BLaER1 treated with 17β-estradiol and CSF1 and Interleukin-3, amounts not matched to agents 10 nM and 100 nM (cell line): Measurements from ENCODE around the gene ARL8B.

Source experiments
- H3K27ac ChIP-seq, 11 experiments: shearing (Covaris generic); formaldehyde crosslinking; 2 replicates each; pipeline ENCODE4 v1.8.1; 2022
- H3K27me3 ChIP-seq, 11 experiments: shearing (Covaris generic); formaldehyde crosslinking; 2 replicates each; pipeline ENCODE4 v1.8.1; 2022
- H3K36me3 ChIP-seq, 11 experiments: shearing (Covaris generic); formaldehyde crosslinking; 2 replicates each; pipeline ENCODE4 v1.8.1; 2022
- H3K4me1 ChIP-seq, 10 experiments: shearing (Covaris generic); formaldehyde crosslinking; 2 replicates each; pipeline ENCODE4 v1.8.1; 2022
- H3K4me2 ChIP-seq, 11 experiments: shearing (Covaris generic); formaldehyde crosslinking; 2 replicates each; pipeline ENCODE4 v1.8.1; 2022
- H3K4me3 ChIP-seq, 10 experiments: shearing (Covaris generic); formaldehyde crosslinking; 2 replicates each; pipeline ENCODE4 v1.8.1; 2022
- H3K9ac ChIP-seq, 11 experiments: shearing (Covaris generic); formaldehyde crosslinking; 2 replicates each; pipeline ENCODE4 v1.8.1; 2022
- H3K9me3 ChIP-seq, 11 experiments: shearing (Covaris generic); formaldehyde crosslinking; replicated peaks in 1 of 11; 2 replicates each; pipeline ENCODE4 v1.8.1; 2022
- H4K20me1 ChIP-seq, 11 experiments: shearing (Covaris generic); formaldehyde crosslinking; 2 replicates each; pipeline ENCODE4 v1.8.1; 2022
- Cebpa-rat ChIP-seq, 11 experiments: shearing (Covaris generic); IDR thresholded peaks; 2 replicates each; pipeline ENCODE4 v1.8.1; 2022

The ARL8B gene

GRCh38 chr3:5149306-5149880 lies 27.3 kb downstream of the ARL8B start:
- Histone ChIP-seq H3K9me3 (peaks cover 0 to 56% (median 33%) of the 10 kb centered on the region in 11 experiments; a peak in 18 of 22 replicates), H3K27ac (no peak overlapping the region), H3K27me3 (no peaks in the 10 kb centered on the region), H3K9ac (no peak overlapping the region), H3K4me2 (no peak overlapping the region; a peak in 1 of 22 replicates), H3K4me1 (peaks cover 19 to 74% (median 26%) of the 10 kb centered on the region in 10 experiments), H3K36me3 (peaks cover 26 to 79% (median 59%) of the 10 kb centered on the region in 11 experiments), H3K4me3 (no peak overlapping the region), H4K20me1 (peaks cover 56 to 100% (median 93%) of the 10 kb centered on the region in 11 experiments)
- TF ChIP-seq Cebpa-rat (IDR thresholded peaks at IDR 0.05), result no peak

- Histone ChIP-seq H3K4me1 (peaks cover 9 to 68% (median 13%) of the 10 kb centered on the region in 10 experiments; a peak in 18 of 20 replicates), H3K9ac (no peak overlapping the region), H3K27me3 (no peaks in the 10 kb centered on the region), H3K36me3 (peaks cover 22 to 75% (median 62%) of the 10 kb centered on the region in 11 experiments), H3K4me2 (peak overlapping the region in 6 of 11 experiments; percentile 12 to 34 (median 29); a peak in 8 of 22 replicates), H4K20me1 (peaks cover 49 to 100% (median 91%) of the 10 kb centered on the region in 11 experiments), H3K27ac (no peak overlapping the region), H3K4me3 (no peak overlapping the region), H3K9me3 (peaks cover 0 to 58% (median 28%) of the 10 kb centered on the region in 11 experiments; a peak in 18 of 22 replicates)
- no peak for TF ChIP-seq Cebpa-rat (IDR thresholded peaks at IDR 0.05)
Measured at GRCh38 chr3:5151586-5151985, 29.5 kb downstream of the ARL8B start.

GRCh38 chr3:5153074-5153473 lies 31.0 kb downstream of the ARL8B start:
- Histone ChIP-seq H3K9me3 (peaks cover 0 to 43% (median 18%) of the 10 kb centered on the region in 11 experiments; a peak in 16 of 22 replicates), H3K4me1 (peaks cover 7 to 66% (median 11%) of the 10 kb centered on the region in 10 experiments; a peak in 18 of 20 replicates), H3K27me3 (no peaks in the 10 kb centered on the region), H3K36me3 (peaks cover 15 to 75% (median 64%) of the 10 kb centered on the region in 11 experiments; a peak in 21 of 22 replicates), H3K9ac (no peak overlapping the region), H3K4me3 (no peak overlapping the region), H3K27ac (no peak overlapping the region), H3K4me2 (no peak overlapping the region), H4K20me1 (peaks cover 55 to 100% (median 95%) of the 10 kb centered on the region in 11 experiments)
- TF ChIP-seq Cebpa-rat (IDR thresholded peaks at IDR 0.05), result no peak

GRCh38 chr3:5155241-5155640 lies 33.1 kb downstream of the ARL8B start:
- H4K20me1 ChIP-seq, result peaks cover 47 to 100% (median 95%) of the 10 kb centered on the region in 11 experiments; a peak in 21 of 22 replicates
- no peak for TF ChIP-seq Cebpa-rat (IDR thresholded peaks at IDR 0.05)

GRCh38 chr3:5160321-5160720 lies 38.2 kb downstream of the ARL8B start:
- Histone ChIP-seq H3K4me2 (peak overlapping the region; percentile 9 to 55 (median 38); a peak in 16 of 22 replicates), H3K9me3 (peaks cover 0 to 9% (median 0%) of the 10 kb centered on the region in 11 experiments; a peak in 4 of 22 replicates), H3K9ac (peak overlapping the region in 1 of 11 experiments; percentile 4; a peak in 2 of 22 replicates)

More at GRCh38 chr3:5155241-5155640, 33.1 kb downstream of the ARL8B start:
- Histone ChIP-seq H3K27me3 (no peaks in the 10 kb centered on the region), H3K9ac (no peak overlapping the region), H3K4me3 (no peak overlapping the region), H3K4me2 (no peak overlapping the region), H3K4me1 (peaks cover 5 to 65% (median 16%) of the 10 kb centered on the region in 10 experiments; a peak in 19 of 20 replicates), H3K27ac (no peak overlapping the region), H3K36me3 (peaks cover 5 to 67% (median 57%) of the 10 kb centered on the region in 11 experiments; a peak in 20 of 22 replicates), H3K9me3 (peaks cover 0 to 37% (median 18%) of the 10 kb centered on the region in 11 experiments; a peak in 14 of 22 replicates)

GRCh38 chr3:5160940-5161858 lies 39.1 kb downstream of the ARL8B start:
- peak overlapping the region in 2 of 11 experiments; percentile 2 to 13; a peak in 1 of 22 replicates for H3K27ac ChIP-seq

More at GRCh38 chr3:5160321-5160720, 38.2 kb downstream of the ARL8B start:
- peak overlapping the region in 1 of 11 experiments; percentile 10; a peak in 2 of 22 replicates for H3K27ac ChIP-seq
- peaks cover 63 to 100% (median 99%) of the 10 kb centered on the region in 11 experiments for H4K20me1 ChIP-seq
- no peak overlapping the region for H3K4me3 ChIP-seq
- H3K36me3 ChIP-seq, result peaks cover 0 to 41% (median 31%) of the 10 kb centered on the region in 11 experiments; a peak in 18 of 22 replicates
- H3K27me3 ChIP-seq, result no peaks in the 10 kb centered on the region
- no peak for TF ChIP-seq Cebpa-rat (IDR thresholded peaks at IDR 0.05)
- H3K4me1 ChIP-seq, result peaks cover 16 to 82% (median 26%) of the 10 kb centered on the region in 10 experiments

GRCh38 chr3:5162102-5162501 lies 40.0 kb downstream of the ARL8B start:
- Histone ChIP-seq H4K20me1 (peaks cover 60 to 100% (median 99%) of the 10 kb centered on the region in 11 experiments), H3K4me2 (peak overlapping the region in 2 of 11 experiments; percentile 34 to 52; a peak in 1 of 22 replicates), H3K27ac (0 out of 22 replicates have a peak overlapping the region, but pooled peaks of 1 of the 11 experiments have one; percentile 8), H3K4me1 (peaks cover 16 to 90% (median 26%) of the 10 kb centered on the region in 10 experiments), H3K9ac (no peak overlapping the region), H3K4me3 (no peak overlapping the region), H3K27me3 (no peaks in the 10 kb centered on the region), H3K9me3 (no peaks in the 10 kb centered on the region; a peak in 1 of 22 replicates), H3K36me3 (peaks cover under 1 to 39% (median 31%) of the 10 kb centered on the region in 11 experiments; a peak in 18 of 22 replicates)
- TF ChIP-seq Cebpa-rat (IDR thresholded peaks at IDR 0.05), result no peak

More at GRCh38 chr3:5160940-5161858, 39.1 kb downstream of the ARL8B start:
- Histone ChIP-seq H3K27me3 (no peaks in the 10 kb centered on the region), H3K4me1 (peaks cover 16 to 85% (median 26%) of the 10 kb centered on the region in 10 experiments), H4K20me1 (peaks cover 59 to 100% (median 99%) of the 10 kb centered on the region in 11 experiments), H3K36me3 (peaks cover 5 to 39% (median 30%) of the 10 kb centered on the region in 11 experiments; a peak in 18 of 22 replicates), H3K4me2 (peak overlapping the region; percentile 3 to 55 (median 44); a peak in 19 of 22 replicates), H3K4me3 (no peak overlapping the region), H3K9ac (0 out of 22 replicates have a peak overlapping the region, but pooled peaks of 1 of the 11 experiments have one; percentile 8), H3K9me3 (peaks cover 0 to 4% (median 0%) of the 10 kb centered on the region in 11 experiments; a peak in 2 of 22 replicates)
- no peak for TF ChIP-seq Cebpa-rat (IDR thresholded peaks at IDR 0.05)

- Histone ChIP-seq H3K36me3 (peaks cover 5 to 32% (median 22%) of the 10 kb centered on the region in 11 experiments), H3K27ac (no peak overlapping the region), H3K4me3 (no peak overlapping the region), H3K9ac (no peak overlapping the region), H3K27me3 (no peaks in the 10 kb centered on the region), H3K4me1 (peaks cover 23 to 98% (median 35%) of the 10 kb centered on the region in 10 experiments), H3K4me2 (no peak overlapping the region), H3K9me3 (peaks cover 0 to 3% (median 0%) of the 10 kb centered on the region in 11 experiments; a peak in 2 of 22 replicates), H4K20me1 (peaks cover 39 to 100% (median 79%) of the 10 kb centered on the region in 11 experiments; a peak in 21 of 22 replicates)
- no peak for TF ChIP-seq Cebpa-rat (IDR thresholded peaks at IDR 0.05)
Measured at GRCh38 chr3:5165698-5166097, 43.6 kb downstream of the ARL8B start.
